NCI-H2081 (cell line): ENCODE data around the gene CCDC172.
"Not testable (repeated sequence)": the region's sequence is repeated elsewhere in the genome, so short reads cannot be mapped to it uniquely, and the experiment has no call there.

Experiments used
- DNase-seq, 2 experiments: peaks; one replicate each; lab custom pipeline; 2025; lab: John Stamatoyannopoulos, UW

The CCDC172 gene

GRCh38 chr10:116336866-116337265 is 12.6 kb downstream of the CCDC172 start:
- no peak for DNase-seq

DNA sequence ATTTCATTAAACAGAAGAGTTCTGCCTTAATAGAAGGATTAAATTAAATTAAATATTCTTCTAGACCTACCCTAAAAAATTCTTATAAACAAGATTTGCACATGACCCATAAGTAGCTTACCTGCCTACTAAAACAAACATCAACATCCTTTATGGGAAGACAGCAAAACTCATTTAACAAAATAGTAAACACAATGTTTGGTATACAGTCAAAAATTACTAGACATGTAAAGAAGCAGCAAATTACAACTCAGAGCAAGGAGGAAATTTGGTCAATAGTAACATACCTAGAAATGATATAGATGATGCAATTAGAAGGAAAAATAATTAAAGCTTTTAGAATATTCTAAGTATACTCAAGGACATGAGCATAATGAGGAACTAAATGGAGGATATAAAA is 27.9 kb downstream of the CCDC172 start:
- DNase-seq, result no peak

- no peak for DNase-seq
These were observed 29.6 kb downstream of the CCDC172 start for GRCh38 chr10:116353817-116354216.

DNA sequence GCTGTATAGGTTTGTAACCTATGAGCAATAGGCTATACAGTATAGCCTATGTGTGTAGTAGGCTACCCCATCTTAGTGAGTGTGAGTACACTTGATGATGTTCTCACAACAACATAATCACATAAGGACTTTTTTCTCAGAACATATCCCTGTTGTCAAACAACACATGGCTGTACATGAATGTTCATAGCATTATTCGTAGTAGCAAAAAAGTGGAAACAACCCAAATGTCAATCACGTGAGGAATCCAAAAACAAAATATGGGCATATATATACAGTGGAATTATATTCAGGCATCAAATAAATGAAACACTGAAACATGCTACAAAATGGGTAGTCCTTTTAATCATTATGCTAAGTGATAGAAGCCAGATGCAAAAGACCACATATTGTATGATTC is 31.1 kb downstream of the CCDC172 start:
- no peak for DNase-seq

GRCh38 chr10:116356833-116357232 is 32.6 kb downstream of the CCDC172 start:
- no peak for DNase-seq

DNA sequence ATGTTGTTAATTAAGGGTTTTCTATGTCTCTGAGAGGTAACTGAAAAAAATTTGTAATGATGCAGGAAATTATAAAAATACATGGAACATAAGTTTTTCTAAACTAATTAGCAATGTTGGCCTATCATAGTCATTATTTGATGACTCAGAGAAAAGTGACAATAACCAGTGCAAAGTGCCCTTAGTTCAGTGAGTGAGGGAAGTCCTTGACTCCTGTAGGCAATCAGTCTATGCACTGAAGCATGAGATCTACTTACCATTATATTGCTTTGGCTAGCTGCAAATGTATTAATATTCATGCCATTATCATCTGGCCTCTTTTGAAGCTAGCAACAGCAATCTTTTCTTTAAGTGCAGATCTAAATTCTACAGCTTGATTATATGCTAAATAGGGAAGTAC is 40.6 kb downstream of the CCDC172 start:
- DNase-seq, result no peak

DNA sequence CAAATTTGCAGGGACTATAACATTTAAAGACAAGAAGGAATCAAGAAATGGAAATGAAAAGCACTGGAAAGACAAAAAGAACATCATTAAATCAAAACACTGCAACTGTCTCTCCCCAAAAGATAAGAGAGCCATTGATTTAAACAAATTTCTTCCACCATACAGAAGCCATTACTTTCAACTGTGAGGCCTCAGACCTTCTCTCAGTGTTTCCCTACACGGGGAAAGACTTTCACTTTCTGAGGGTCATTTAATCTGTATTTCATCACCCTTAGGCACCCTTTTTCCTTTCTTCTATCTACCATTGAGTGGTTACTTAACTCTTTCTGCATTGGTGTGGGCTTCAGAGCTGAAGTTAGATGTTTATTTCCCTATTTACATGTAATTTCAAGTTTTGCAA is 47.5 kb downstream of the CCDC172 start:
- DNase-seq, result no peak

GRCh38 chr10:116382290-116382689 is 58.0 kb downstream of the CCDC172 start:
- DNase-seq, result no peak

- no peak for DNase-seq
These were observed 61.1 kb downstream of the CCDC172 start for GRCh38 chr10:116385311-116385710.

DNA sequence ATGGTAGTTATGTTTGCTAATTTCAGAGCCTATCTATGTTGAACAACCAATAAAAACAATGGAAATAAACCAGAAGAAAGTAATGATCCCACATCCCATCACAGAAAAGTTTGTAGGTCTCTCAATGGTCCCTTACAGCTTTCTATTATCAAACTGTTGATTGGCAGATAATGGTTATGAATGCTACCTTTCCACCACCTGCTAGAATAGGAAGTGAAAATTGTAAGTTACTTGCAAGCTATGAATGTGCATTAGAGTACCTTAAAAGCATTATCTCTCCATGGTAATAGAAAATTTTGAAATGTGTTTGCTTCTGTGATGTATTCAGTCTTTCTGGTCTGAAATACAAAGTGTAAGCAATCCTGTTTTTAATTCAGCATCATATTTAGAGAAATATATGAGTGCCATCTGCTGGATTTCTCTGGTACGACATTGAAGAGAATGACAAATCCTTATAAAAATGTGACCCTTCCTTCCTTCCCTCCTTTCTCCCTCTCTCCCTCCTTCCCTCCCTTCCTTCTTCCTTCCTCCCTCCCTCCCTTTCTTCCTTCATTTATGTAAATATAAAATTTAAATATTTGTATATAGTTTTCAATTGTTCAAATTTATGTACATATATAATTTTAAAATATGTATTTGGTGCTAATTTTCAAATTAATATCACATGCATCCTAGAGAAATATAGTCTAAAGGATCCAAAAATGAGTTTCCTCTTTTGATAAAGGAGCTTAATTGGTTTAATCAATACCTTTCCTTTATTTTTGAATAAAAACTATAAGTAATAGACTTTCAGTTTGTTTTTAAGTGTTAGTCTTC is 62.0 kb downstream of the CCDC172 start:
- DNase-seq, result peak in 1 of 2 experiments; percentile 15

DNA sequence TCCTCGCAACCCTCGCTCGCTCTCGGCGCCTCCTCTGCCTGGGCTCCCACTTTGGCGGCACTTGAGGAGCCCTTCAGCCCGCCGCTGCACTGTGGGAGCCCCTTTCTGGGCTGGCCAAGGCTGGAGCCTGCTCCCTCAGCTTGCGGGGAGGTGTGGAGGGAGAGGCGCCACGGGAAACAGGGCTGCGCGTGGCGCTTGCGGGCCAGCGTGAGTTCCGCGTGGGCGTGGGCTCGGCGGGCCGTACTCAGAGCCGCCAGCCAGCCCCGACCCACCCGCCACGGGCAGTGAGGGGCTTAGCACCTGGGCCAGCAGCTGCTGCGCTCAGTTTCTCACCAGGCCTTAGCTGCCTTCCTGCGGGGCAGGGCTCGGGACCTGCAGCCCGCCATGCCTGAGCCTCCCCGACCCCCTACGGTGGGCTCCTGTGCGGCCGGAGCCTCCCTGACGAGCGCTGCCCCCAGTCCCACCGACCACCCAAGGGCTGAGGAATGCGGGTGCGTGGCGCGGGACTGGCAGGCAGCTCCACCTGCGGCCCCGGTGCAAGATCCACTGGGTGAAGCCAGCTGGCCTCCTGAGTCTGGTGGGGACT is 69.1 kb downstream of the CCDC172 start:
- DNase-seq, result not testable (repeated sequence)

DNA sequence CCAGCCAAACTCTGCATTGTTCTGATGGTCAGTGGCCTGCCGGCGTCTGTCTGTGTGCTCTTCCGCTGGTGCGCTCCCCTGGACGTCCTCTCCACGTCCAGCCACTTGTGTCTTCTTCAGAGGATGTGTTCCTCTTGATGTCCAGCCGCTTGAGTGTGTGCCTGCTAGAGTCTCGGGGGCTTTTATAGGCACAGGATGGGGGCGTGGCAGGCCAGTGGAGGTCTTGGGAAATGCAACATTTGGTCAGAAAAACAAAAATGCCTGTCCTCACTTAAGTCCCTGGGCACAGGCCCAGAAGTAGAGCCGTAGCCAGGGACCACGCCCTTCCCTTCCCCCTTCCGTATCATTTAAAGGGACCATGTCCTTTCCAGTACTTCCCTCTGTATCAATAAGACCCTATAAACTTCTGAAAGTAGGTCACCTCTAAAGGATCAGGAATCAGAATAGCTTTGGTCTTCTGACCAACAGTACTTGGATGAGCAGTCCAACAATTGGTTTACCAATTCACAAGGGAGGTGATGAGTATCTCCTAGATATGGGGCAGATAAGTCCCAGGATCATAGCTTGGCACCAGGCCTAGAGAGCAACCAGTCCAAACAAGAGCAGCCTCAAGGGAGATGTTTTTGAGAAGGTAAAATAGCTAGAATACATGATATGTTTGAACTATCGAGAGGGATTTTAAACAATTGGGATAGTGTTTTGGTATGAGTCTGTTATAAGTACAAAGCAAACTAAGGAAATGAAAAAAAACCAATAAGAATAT is 71.2 kb downstream of the CCDC172 start:
- DNase-seq, result no peak

DNA sequence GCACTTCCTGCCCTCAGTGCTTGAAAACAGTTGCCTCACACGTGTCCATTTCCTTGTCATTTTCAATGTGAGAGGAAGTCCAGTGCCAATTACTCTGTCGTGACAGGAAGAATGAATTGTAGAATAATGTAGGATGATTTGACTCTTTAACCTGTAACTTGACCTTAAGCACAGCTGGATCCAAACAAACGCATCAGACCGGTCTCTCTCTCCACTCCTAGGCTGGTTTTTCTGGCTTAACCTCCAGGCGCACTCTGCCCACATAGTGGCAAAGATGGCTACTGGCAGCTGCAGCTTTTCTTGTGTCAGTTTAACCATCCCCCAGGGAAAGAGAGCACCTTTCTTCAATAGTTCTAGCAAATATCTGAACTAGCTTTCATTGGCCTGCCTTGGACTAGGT is 74.0 kb downstream of the CCDC172 start:
- no peak for DNase-seq

GRCh38 chr10:116402858-116403257 is 78.6 kb downstream of the CCDC172 start:
- no peak for DNase-seq

DNA sequence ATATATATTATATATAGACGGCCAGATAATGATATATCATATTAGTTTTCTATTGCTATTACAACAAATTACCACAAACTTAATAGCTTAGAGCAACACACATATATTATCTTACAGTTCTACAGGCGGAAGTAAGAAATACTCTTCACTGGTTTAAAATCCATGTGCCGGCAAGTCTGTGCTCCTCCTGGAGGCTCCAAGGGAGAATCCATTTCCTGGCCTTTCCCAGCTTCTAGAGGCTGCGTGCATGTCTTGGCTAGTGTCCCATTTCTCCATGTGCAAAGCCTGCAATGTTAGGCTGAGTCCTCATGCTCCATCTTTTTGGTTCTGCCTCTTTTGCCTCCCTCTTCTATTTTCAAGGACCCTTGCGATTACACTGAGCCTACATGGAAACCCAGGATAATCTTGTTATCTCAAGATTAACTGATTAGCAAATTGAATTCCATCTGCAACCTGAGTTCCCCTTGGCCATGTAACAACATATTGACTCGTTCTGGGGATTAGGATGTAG is 79.5 kb downstream of the CCDC172 start:
- no peak for DNase-seq

- DNase-seq, result no peak
These were observed 84.5 kb downstream of the CCDC172 start for GRCh38 chr10:116408719-116409118.

DNA sequence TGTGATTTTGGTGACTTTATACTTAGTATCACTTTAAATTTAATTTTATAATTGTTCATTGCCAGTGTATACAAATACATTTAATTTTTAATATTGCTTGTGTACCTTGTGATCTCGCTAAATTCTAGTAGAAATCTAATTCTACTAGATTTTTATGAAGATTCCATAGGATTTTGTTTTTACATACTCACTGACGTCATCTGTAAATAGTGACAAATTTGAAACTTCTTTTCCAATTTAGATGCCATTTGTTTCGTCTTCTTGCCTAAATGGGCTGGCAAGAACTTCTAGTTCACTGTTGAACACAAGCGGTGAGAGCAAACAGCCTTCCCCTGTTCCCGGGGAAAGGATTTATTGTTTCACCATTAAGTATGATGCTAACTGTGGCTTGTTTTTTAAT is 86.1 kb downstream of the CCDC172 start:
- DNase-seq, result no peak

- DNase-seq, result no peak
These were observed 93.6 kb downstream of the CCDC172 start for GRCh38 chr10:116417821-116418220.

DNA sequence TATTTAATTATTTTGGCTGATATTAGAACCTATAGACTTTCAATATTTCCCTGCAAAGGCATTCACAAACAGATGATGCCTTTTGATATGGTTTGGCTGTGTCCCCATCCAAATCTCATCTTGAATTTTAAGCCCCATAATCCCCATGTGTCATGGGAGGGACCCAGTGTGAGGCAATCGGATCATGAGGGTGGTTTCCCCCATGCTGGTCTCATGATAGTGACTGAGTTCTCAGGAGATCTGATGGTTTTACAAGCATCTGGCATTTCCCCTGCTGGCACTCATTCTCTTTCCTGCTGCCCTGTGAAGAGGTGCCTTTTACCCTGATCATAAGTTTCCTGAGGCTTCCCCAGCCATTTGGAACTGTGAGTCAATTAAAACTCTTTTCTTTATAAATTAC is 94.1 kb downstream of the CCDC172 start:
- DNase-seq, result no peak

DNA sequence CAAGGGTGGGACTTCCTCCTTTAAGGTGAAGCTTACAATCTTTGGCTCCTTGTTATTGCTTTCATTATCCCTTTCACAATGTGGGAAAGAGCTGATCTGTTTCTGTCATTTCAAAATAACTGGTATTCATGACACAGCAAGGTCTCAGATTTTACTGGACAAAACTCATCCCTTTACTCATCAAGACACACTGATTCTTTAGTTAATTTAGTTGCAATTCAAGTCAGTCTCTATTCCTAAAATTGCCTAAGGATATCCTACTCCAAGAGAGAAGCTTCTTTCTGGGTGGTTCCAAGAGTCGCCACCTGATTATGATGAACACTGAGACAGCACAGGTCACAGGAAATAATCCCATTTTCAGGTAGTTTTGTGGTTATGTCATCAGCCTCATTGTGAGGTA is 97.6 kb downstream of the CCDC172 start:
- DNase-seq, result no peak

DNA sequence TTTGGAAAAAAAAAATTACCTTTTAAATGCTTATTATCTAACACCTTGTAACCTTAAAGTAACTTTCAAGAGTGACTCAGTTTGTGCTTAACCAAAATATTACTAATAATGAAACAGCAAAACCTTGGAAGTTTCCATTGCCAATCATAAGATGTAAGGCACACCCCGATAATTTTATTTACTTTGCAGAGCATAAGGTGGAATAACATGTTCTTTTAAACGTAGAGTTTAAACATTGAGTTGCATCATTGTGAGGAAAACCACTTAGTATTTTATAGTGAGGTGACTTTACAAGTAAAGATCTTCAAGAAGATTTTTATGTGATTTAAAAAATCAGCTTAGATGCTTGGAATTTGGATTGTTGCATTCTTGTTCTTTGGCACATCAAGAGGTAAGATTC is 103.4 kb downstream of the CCDC172 start, which contains the start of gene PNLIPRP3:
Gene PNLIPRP3 (plus strand): TSS at position 177 of the 400 bp plus-strand sequence. CDS start 166 bp downstream, at position 343.
- DNase-seq, result no peak

DNA sequence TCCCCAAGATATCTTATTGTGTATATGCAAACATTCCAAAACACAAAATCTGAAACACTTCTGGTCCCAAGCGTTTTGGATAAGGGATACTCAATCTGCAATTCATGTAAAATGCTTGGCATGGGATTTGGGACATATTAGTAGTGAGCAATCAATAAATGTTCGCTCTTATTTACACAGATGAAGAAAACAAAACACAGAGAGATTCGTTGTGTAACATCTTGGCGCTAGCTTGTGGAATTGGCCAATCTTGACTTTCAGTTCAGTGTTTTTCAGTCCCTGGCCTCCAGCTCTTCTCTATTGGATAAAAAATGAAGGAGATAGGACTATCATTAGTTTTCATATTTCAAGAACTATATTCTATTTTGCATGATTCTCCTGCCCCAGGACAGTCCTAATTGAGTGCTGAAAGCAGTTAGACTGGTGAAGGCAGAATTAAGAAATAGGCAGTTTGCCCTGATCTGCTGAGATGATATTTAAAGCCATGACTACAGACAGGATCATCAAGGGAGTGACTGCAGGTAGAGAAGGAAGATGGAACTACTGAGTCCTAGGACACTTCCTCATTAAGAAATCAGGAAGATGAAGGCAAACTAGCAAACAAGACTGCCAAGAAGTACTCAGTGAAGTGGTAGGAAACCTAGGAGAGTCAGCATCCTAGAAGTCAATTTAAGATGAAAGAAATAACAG is 105.2 kb downstream of the CCDC172 start:
- DNase-seq, result no peak
